ENCODE results near the gene PTPRN2.

Gene PTPRN2

DNA sequence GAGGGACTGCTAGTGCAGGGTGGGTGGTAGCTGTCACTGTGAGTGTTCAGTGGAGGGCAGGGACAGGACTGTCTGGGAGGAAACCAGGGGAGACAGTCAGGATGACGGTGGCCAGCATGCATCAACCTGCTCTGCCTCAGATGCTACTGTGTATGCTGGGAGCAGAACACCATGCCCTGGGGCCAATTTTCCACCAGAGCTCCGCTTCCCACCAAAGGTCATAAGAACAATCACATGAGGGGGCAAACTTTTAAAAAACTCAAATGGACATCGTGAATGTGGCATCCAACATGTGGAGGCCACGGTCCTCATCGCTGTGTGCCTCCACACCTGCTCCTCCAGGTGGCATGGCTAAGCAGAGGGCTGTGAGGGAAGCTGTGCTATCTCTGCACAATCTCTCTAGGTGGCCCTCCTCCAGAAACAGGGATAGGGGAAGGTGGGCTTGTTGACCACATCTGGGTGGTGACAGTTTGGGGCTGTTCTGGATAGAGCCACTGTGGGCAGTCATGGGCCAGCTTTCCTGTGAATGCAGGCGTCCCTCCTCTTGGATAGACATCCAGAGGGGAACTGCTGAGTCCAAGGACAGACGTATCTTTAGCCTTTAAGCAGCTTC is 411.0 kb downstream of the PTPRN2 start:
- no peak for DNase-seq (ENCODE audit: extremely low read depth, low read depth)
- no peak for TF ChIP-seq CTCF (IDR thresholded peaks at IDR 0.05; ENCODE audit: low read depth, low read length)

GRCh38 chr7:158175779-158176178 is 411.8 kb downstream of the PTPRN2 start:
- DNase-seq (ENCODE audit: extremely low read depth, low read depth): no peak
- no peak for TF ChIP-seq CTCF (IDR thresholded peaks at IDR 0.05; ENCODE audit: low read depth, low read length)

DNA sequence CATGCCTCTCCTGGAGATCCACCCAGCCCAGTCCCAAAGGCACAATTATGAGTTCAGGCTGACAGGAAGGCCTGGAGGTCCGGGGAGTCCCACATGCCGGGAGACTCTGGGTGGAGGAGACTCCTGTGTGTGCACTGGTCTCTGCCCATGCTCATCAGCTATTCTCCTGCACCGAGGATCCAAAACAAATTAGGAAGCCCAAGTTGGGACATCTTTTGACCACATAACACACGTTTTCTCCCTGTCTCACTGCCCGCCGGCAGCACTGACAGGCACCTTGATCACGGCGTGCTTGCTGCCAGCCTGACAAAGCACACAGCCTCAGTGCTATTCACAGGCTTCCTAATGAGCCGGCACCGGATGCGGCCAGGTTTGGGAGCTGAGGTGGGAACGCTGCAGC is 412.7 kb downstream of the PTPRN2 start:
- no peak for DNase-seq (ENCODE audit: extremely low read depth, low read depth)
- no peak for TF ChIP-seq CTCF (IDR thresholded peaks at IDR 0.05; ENCODE audit: low read depth, low read length)

GRCh38 chr7:158167373-158167772 is 420.2 kb downstream of the PTPRN2 start:
- no peak for DNase-seq (ENCODE audit: extremely low read depth, low read depth)
- TF ChIP-seq CTCF (IDR thresholded peaks at IDR 0.05; ENCODE audit: low read depth, low read length): no peak

- no peak for DNase-seq (ENCODE audit: extremely low read depth, low read depth)
- no peak for TF ChIP-seq CTCF (IDR thresholded peaks at IDR 0.05; ENCODE audit: low read depth, low read length)
Measured at GRCh38 chr7:158166386-158167340, 421.0 kb downstream of the PTPRN2 start.

- no peak for TF ChIP-seq CTCF (IDR thresholded peaks at IDR 0.05; ENCODE audit: low read depth, low read length)
- no peak for DNase-seq (ENCODE audit: extremely low read depth, low read depth)
Measured at GRCh38 chr7:158165711-158166110, 421.9 kb downstream of the PTPRN2 start.

All from AG09319 (cell line).